Activated B cell treated with CpG ODN at 0.5 μM for 24 hours (primary cell): ENCODE measurements around the gene NEK7. TPM values are rescaled to one million over a fixed set of nuclear protein-coding genes. Genes with fewer than 3 reads are reported as not detected.

Experiments used
- ATAC-seq: fragments of 200-7000 bp; cut with Tn5 transposase; one replicate; pipeline ENCODE4 v1.10.0; 2021; ENCODE audit warnings: low read depth, mild to moderate bottlenecking, moderate library complexity
- CTCF ChIA-PET: fragments of 350-600 bp; sonication (Branson Sonifier 250); formaldehyde crosslinking; loops from one replicate; lab custom pipeline; 2021; ENCODE audit warnings: antibody characterized with exemption; lab: Charles Lee
- POLR2A ChIA-PET: fragments of 350-600 bp; sonication (Branson Sonifier 250); formaldehyde crosslinking; loops from one replicate; lab custom pipeline; 2021; ENCODE audit warnings: antibody characterized with exemption; lab: Charles Lee
- DNase-seq: peaks from one replicate; pipeline ENCODE4 v3.0.0; 2022
- H3K27ac Mint-ChIP-seq: one replicate; pipeline ENCODE4 v1.8.0; 2020; ENCODE audit warnings: mixed read lengths
- H3K27me3 Mint-ChIP-seq: one replicate; pipeline ENCODE4 v1.8.0; 2021; ENCODE audit warnings: mixed read lengths
- H3K36me3 Mint-ChIP-seq: one replicate; pipeline ENCODE4 v1.8.0; 2021; ENCODE audit warnings: low read depth, mixed read lengths
- H3K4me1 Mint-ChIP-seq: one replicate; pipeline ENCODE4 v1.8.0; 2021; ENCODE audit warnings: mixed read lengths
- H3K4me3 Mint-ChIP-seq: one replicate; pipeline ENCODE4 v1.8.0; 2020; ENCODE audit warnings: mild to moderate bottlenecking, mixed read lengths
- H3K9me3 Mint-ChIP-seq: one replicate; pipeline ENCODE4 v1.8.0; 2020; ENCODE audit warnings: mixed read lengths
- CTCF ChIP-seq: fragments of 200-600 bp; IDR thresholded peaks from one replicate; pipeline ENCODE4 v1.8.0; 2022; ENCODE audit warnings: antibody characterized with exemption, mild to moderate bottlenecking
- intact Hi-C: fragments of 100-400 bp; cut with micrococcal nuclease; formaldehyde crosslinking; loops from one replicate; pipeline ENCODE4 v1.15.1; 2024
- total RNA-seq: library from RNA; stranded (reverse); gene quantifications from 2 replicates; pipeline ENCODE4 v1.2.3, GENCODE V29; 2022

NEK7 gene
- total RNA-seq, 1 donor from 2014 or later, result 33.5 TPM

- Mint-ChIP-seq H3K27ac (no peak overlapping the region), H3K4me3 (no peak overlapping the region), H3K36me3 (peaks cover 40% of the 10 kb centered on the region), H3K9me3 (no peaks in the 10 kb centered on the region), H3K27me3 (no peaks in the 10 kb centered on the region), H3K4me1 (no peaks in the 10 kb centered on the region)
- no peak for TF ChIP-seq CTCF
- CTCF ChIA-PET, result no interaction called here
- no peak for ATAC-seq
- POLR2A ChIA-PET, result no interaction called here
- intact Hi-C loops, result no loop called here
- no peak for DNase-seq
Observed at GRCh38 chr1:198281911-198282310, 125.1 kb downstream of the NEK7 start.

GRCh38 chr1:198283222-198283621 lies 126.4 kb downstream of the NEK7 start:
- CTCF ChIA-PET, result no interaction called here
- Mint-ChIP-seq H3K27me3 (no peaks in the 10 kb centered on the region), H3K4me3 (no peak overlapping the region), H3K27ac (no peak overlapping the region), H3K4me1 (no peaks in the 10 kb centered on the region), H3K36me3 (peaks cover 47% of the 10 kb centered on the region), H3K9me3 (no peaks in the 10 kb centered on the region)
- no peak for TF ChIP-seq CTCF
- intact Hi-C loops, result no loop called here
- DNase-seq (no peak), ATAC-seq (no peak)
- POLR2A ChIA-PET, result no interaction called here

- TF ChIP-seq CTCF, result no peak
- peaks cover 48% of the 10 kb centered on the region for H3K36me3 Mint-ChIP-seq
- no peaks in the 10 kb centered on the region for H3K9me3 Mint-ChIP-seq
- no peak overlapping the region for H3K4me3 Mint-ChIP-seq
- no peaks in the 10 kb centered on the region for H3K4me1 Mint-ChIP-seq
- intact Hi-C loops, result no loop called here
- H3K27me3 Mint-ChIP-seq, result no peaks in the 10 kb centered on the region
- no peak for ATAC-seq
- H3K27ac Mint-ChIP-seq, result no peak overlapping the region
- ChIA-PET POLR2A (no interaction called here), CTCF (no interaction called here)
- no peak for DNase-seq
Observed at GRCh38 chr1:198287916-198288315, 131.1 kb downstream of the NEK7 start.

- no peak for DNase-seq
- no peak overlapping the region for H3K4me3 Mint-ChIP-seq
- ATAC-seq, result no peak
- CTCF ChIA-PET, result no interaction called here
- no peaks in the 10 kb centered on the region for H3K4me1 Mint-ChIP-seq
- TF ChIP-seq CTCF, result no peak
- H3K36me3 Mint-ChIP-seq, result peaks cover 51% of the 10 kb centered on the region
- POLR2A ChIA-PET, result interaction anchor here (0.5 kb wide), 1 partner anchor 618 kb away, joined by 4 read pairs; no protein-coding TSS in a partner anchor
- no peak overlapping the region for H3K27ac Mint-ChIP-seq
- intact Hi-C loops, result no loop called here
- H3K27me3 Mint-ChIP-seq, result no peaks in the 10 kb centered on the region
- H3K9me3 Mint-ChIP-seq, result no peaks in the 10 kb centered on the region
Observed at GRCh38 chr1:198290089-198290683, 133.4 kb downstream of the NEK7 start.

- no peak for TF ChIP-seq CTCF
- Mint-ChIP-seq H3K27me3 (no peaks in the 10 kb centered on the region), H3K4me1 (no peaks in the 10 kb centered on the region), H3K9me3 (no peaks in the 10 kb centered on the region), H3K27ac (no peak overlapping the region), H3K4me3 (no peak overlapping the region), H3K36me3 (peaks cover 54% of the 10 kb centered on the region)
- CTCF ChIA-PET, result no interaction called here
- ATAC-seq (no peak), DNase-seq (no peak)
- intact Hi-C loops, result no loop called here
- POLR2A ChIA-PET, result no interaction called here
Observed at GRCh38 chr1:198291036-198291435, 134.2 kb downstream of the NEK7 start.
